KMS-11 (cell line): ENCODE results near the gene F2R.

Experiments used
- H2AFZ ChIP-seq: fragments of 200-600 bp; sonication (generic); 2 replicates; pipeline ENCODE4 v1.6.1; 2016; ENCODE audit warnings: antibody characterized with exemption, mixed run types, low read depth
- H3K27ac ChIP-seq: fragments of 200-600 bp; sonication (generic); 2 replicates; pipeline ENCODE4 v1.6.1; 2016; ENCODE audit warnings: mild to moderate bottlenecking, mixed run types
- H3K27me3 ChIP-seq: fragments of 200-600 bp; sonication (generic); 2 replicates; pipeline ENCODE4 v1.6.1; 2017; ENCODE audit warnings: mild to moderate bottlenecking, low read depth, mixed run types, moderate library complexity; ENCODE audit not compliant: insufficient read depth
- H3K36me3 ChIP-seq: fragments of 200-600 bp; sonication (generic); 2 replicates; pipeline ENCODE4 v1.6.1; 2017; ENCODE audit warnings: mild to moderate bottlenecking, mixed run types; ENCODE audit not compliant: insufficient read depth
- H3K4me1 ChIP-seq: fragments of 200-600 bp; sonication (generic); 2 replicates; pipeline ENCODE4 v1.6.1; 2016; ENCODE audit warnings: mild to moderate bottlenecking, low read depth, mixed run types; ENCODE audit not compliant: poor library complexity, severe bottlenecking
- H3K4me2 ChIP-seq: fragments of 200-600 bp; sonication (generic); 2 replicates; pipeline ENCODE4 v1.7.0; 2016; ENCODE audit warnings: mild to moderate bottlenecking, mixed run types
- H3K4me3 ChIP-seq: fragments of 200-600 bp; sonication (generic); IDR thresholded peaks from 2 replicates; pipeline ENCODE4 v1.6.1; 2017; ENCODE audit warnings: low read depth, low read length, mixed read lengths; ENCODE audit not compliant: insufficient read depth
- H3K79me2 ChIP-seq: fragments of 200-600 bp; sonication (generic); 2 replicates; pipeline ENCODE4 v1.6.1; 2016; ENCODE audit warnings: low read depth, mixed run types; ENCODE audit not compliant: insufficient read depth
- H3K9ac ChIP-seq: fragments of 200-600 bp; sonication (generic); 2 replicates; pipeline ENCODE4 v1.6.1; 2016; ENCODE audit warnings: mild to moderate bottlenecking, mixed run types
- H4K20me1 ChIP-seq: fragments of 200-600 bp; sonication (generic); 2 replicates; pipeline ENCODE4 v1.6.1; 2016; ENCODE audit warnings: mild to moderate bottlenecking, mixed run types; ENCODE audit not compliant: insufficient read depth
- CTCF ChIP-seq: fragments of 200-600 bp; sonication (generic); conservative IDR thresholded peaks from 2 replicates; pipeline ENCODE4 v1.6.1; 2017; ENCODE audit warnings: low read depth, mild to moderate bottlenecking, antibody characterized with exemption, low read length, moderate library complexity, mixed read lengths

Gene F2R

GRCh38 chr5:76715736-76716455, at the start of gene F2R:
F2R (plus strand) TSS chr5:76716126; CDS start chr5:76716308, 182 bp downstream.
- Histone ChIP-seq H2AFZ (peak within 1 kb of the TSS; percentile 77), H3K36me3 (no peaks in the 10 kb centered on the region), H3K79me2 (no peaks in the 10 kb centered on the region), H3K4me2 (peak within 1 kb of the TSS; percentile 99), H3K9ac (peak within 1 kb of the TSS; percentile 73), H3K27me3 (no peaks in the 10 kb centered on the region), H3K4me1 (peaks cover 6% of the 10 kb centered on the region), H3K27ac (no peak within 1 kb of the TSS), H4K20me1 (no peaks in the 10 kb centered on the region), H3K4me3 (peak within 1 kb of the TSS; percentile 38)
- TF ChIP-seq CTCF, result peak; percentile 48

- H3K4me2 ChIP-seq, result no peak overlapping the region
- no peaks in the 10 kb centered on the region for H3K79me2 ChIP-seq
- no peak overlapping the region for H2AFZ ChIP-seq
- no peak overlapping the region for H3K27ac ChIP-seq
- H4K20me1 ChIP-seq, result no peaks in the 10 kb centered on the region
- peaks cover 7% of the 10 kb centered on the region; the same call in 1 of the 2 replicates for H3K36me3 ChIP-seq
- no peaks in the 10 kb centered on the region for H3K4me1 ChIP-seq
- no peak overlapping the region for H3K9ac ChIP-seq
- TF ChIP-seq CTCF, result no peak
- H3K27me3 ChIP-seq, result no peaks in the 10 kb centered on the region
- H3K4me3 ChIP-seq, result no peak overlapping the region
These were observed 48.4 kb upstream of the F2R start for GRCh38 chr5:76667495-76667894.

GRCh38 chr5:76669245-76669644, 46.7 kb upstream of the F2R start:
- Histone ChIP-seq H3K4me1 (no peaks in the 10 kb centered on the region), H3K27ac (no peak overlapping the region), H3K79me2 (no peaks in the 10 kb centered on the region), H3K9ac (no peak overlapping the region), H3K4me3 (no peak overlapping the region), H2AFZ (no peak overlapping the region), H3K36me3 (peaks cover 7% of the 10 kb centered on the region; the same call in 1 of the 2 replicates), H3K4me2 (no peak overlapping the region), H4K20me1 (no peaks in the 10 kb centered on the region), H3K27me3 (no peaks in the 10 kb centered on the region)
- TF ChIP-seq CTCF, result no peak

- Histone ChIP-seq H3K79me2 (no peaks in the 10 kb centered on the region), H3K27me3 (no peaks in the 10 kb centered on the region), H3K27ac (no peak overlapping the region), H3K9ac (no peak overlapping the region), H3K36me3 (peaks cover 7% of the 10 kb centered on the region; the same call in 1 of the 2 replicates), H2AFZ (no peak overlapping the region), H3K4me3 (no peak overlapping the region), H4K20me1 (no peaks in the 10 kb centered on the region), H3K4me1 (no peaks in the 10 kb centered on the region), H3K4me2 (no peak overlapping the region)
- TF ChIP-seq CTCF, result no peak
These were observed 45.4 kb upstream of the F2R start for GRCh38 chr5:76670508-76670907.
